ENCODE results near the gene AQP2.

AQP2 gene

GRCh38 chr12:49953151-49953550 lies 2.6 kb downstream of the AQP2 start:
- Histone ChIP-seq H3K36me3 (ENCODE audit: insufficient read depth, low read depth, low read length) (no peaks in the 10 kb centered on the region), H3K9me3 (ENCODE audit: insufficient read depth, low read depth, low read length) (no peaks in the 10 kb centered on the region), H3K9ac (ENCODE audit: low read depth, low read length) (no peak overlapping the region), H3K27ac (ENCODE audit: low read length) (no peak overlapping the region), H3K4me1 (ENCODE audit: insufficient read depth, low read length) (no peaks in the 10 kb centered on the region), H3K27me3 (ENCODE audit: insufficient read depth, low read length) (peaks cover 40% of the 10 kb centered on the region), H3K4me3 (ENCODE audit: low read length) (no peak overlapping the region)

GRCh38 chr12:49953961-49954846 lies 3.7 kb downstream of the AQP2 start:
- no peak overlapping the region for H3K9ac ChIP-seq (ENCODE audit: low read depth, low read length)
- H3K27me3 ChIP-seq (ENCODE audit: insufficient read depth, low read length), result peaks cover 50% of the 10 kb centered on the region
- no peaks in the 10 kb centered on the region for H3K9me3 ChIP-seq (ENCODE audit: insufficient read depth, low read depth, low read length)
- no peak overlapping the region for H3K27ac ChIP-seq (ENCODE audit: low read length)
- no peak overlapping the region for H3K4me3 ChIP-seq (ENCODE audit: low read length)
- no peaks in the 10 kb centered on the region for H3K36me3 ChIP-seq (ENCODE audit: insufficient read depth, low read depth, low read length)
- peaks cover 3% of the 10 kb centered on the region for H3K4me1 ChIP-seq (ENCODE audit: insufficient read depth, low read length)

- peaks cover 12% of the 10 kb centered on the region for H3K4me1 ChIP-seq (ENCODE audit: insufficient read depth, low read length)
- H3K36me3 ChIP-seq (ENCODE audit: insufficient read depth, low read depth, low read length), result no peaks in the 10 kb centered on the region
- H3K27me3 ChIP-seq (ENCODE audit: insufficient read depth, low read length), result peaks cover 60% of the 10 kb centered on the region
- no peaks in the 10 kb centered on the region for H3K9me3 ChIP-seq (ENCODE audit: insufficient read depth, low read depth, low read length)
- H3K4me3 ChIP-seq (ENCODE audit: low read length), result no peak overlapping the region; the same call in 1 of the 2 replicates
- no peak overlapping the region for H3K9ac ChIP-seq (ENCODE audit: low read depth, low read length)
- H3K27ac ChIP-seq (ENCODE audit: low read length), result no peak overlapping the region
These were observed 4.6 kb downstream of the AQP2 start for GRCh38 chr12:49954863-49955830.

GRCh38 chr12:49955899-49956662 lies 5.5 kb downstream of the AQP2 start:
- no peaks in the 10 kb centered on the region for H3K36me3 ChIP-seq (ENCODE audit: insufficient read depth, low read depth, low read length)
- no peak overlapping the region for H3K4me3 ChIP-seq (ENCODE audit: low read length)
- H3K27ac ChIP-seq (ENCODE audit: low read length), result no peak overlapping the region
- no peak overlapping the region for H3K9ac ChIP-seq (ENCODE audit: low read depth, low read length)
- peaks cover 69% of the 10 kb centered on the region for H3K27me3 ChIP-seq (ENCODE audit: insufficient read depth, low read length)
- H3K4me1 ChIP-seq (ENCODE audit: insufficient read depth, low read length), result peaks cover 18% of the 10 kb centered on the region
- H3K9me3 ChIP-seq (ENCODE audit: insufficient read depth, low read depth, low read length), result no peaks in the 10 kb centered on the region

DNA sequence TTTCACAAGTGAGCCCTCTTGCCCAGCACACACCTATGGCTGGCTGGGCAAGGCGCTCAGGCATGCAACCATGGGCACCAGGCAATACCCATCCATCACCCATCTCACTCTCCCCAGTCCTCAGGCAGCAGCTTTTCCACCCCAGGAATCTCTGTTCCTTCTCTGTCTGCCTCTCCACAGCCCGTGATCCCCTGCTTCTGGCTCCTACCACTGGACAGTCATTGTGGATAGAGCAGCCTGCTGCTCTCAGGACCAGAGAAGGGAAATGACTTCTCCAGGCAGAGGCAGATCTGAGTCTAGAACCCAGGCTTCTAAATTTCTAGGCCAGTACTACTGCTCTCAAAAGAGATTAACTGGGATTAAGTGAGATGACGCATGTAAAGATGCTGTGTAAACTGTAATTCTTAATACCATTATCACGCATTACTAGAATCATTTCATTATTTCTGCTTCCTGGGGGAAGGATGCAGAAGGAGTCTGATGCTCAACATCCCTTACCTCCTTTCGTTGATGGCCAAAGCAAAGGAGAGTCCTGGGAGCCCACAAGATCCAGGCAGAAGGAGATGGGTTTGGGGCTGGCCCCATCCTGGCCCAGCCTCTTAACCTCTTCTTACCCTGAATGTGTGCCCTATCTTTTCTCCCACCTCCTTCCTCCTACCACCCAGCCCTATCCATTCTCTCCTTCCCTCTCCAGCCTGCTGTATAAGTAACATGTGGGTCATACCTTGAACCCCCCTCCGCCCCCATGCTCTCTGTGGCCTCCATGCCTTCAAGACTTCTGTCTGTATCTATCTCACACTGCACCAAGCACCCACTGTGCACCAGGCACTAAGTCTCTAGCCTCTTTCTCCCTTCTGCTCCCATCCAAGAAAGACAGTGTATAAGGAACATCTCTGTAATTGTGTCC lies 6.4 kb downstream of the AQP2 start:
- no peaks in the 10 kb centered on the region for H3K9me3 ChIP-seq (ENCODE audit: insufficient read depth, low read depth, low read length)
- no peak overlapping the region for H3K27ac ChIP-seq (ENCODE audit: low read length)
- H3K4me3 ChIP-seq (ENCODE audit: low read length), result no peak overlapping the region
- H3K36me3 ChIP-seq (ENCODE audit: insufficient read depth, low read depth, low read length), result no peaks in the 10 kb centered on the region
- H3K4me1 ChIP-seq (ENCODE audit: insufficient read depth, low read length), result peaks cover 18% of the 10 kb centered on the region
- H3K9ac ChIP-seq (ENCODE audit: low read depth, low read length), result no peak overlapping the region
- H3K27me3 ChIP-seq (ENCODE audit: insufficient read depth, low read length), result peaks cover 75% of the 10 kb centered on the region

GRCh38 chr12:49957570-49957967 lies 7.0 kb downstream of the AQP2 start:
- Histone ChIP-seq H3K4me1 (ENCODE audit: insufficient read depth, low read length) (peaks cover 18% of the 10 kb centered on the region), H3K9ac (ENCODE audit: low read depth, low read length) (no peak overlapping the region), H3K4me3 (ENCODE audit: low read length) (no peak overlapping the region), H3K27me3 (ENCODE audit: insufficient read depth, low read length) (peaks cover 81% of the 10 kb centered on the region), H3K27ac (ENCODE audit: low read length) (no peak overlapping the region), H3K36me3 (ENCODE audit: insufficient read depth, low read depth, low read length) (no peaks in the 10 kb centered on the region), H3K9me3 (ENCODE audit: insufficient read depth, low read depth, low read length) (no peaks in the 10 kb centered on the region)

DNA sequence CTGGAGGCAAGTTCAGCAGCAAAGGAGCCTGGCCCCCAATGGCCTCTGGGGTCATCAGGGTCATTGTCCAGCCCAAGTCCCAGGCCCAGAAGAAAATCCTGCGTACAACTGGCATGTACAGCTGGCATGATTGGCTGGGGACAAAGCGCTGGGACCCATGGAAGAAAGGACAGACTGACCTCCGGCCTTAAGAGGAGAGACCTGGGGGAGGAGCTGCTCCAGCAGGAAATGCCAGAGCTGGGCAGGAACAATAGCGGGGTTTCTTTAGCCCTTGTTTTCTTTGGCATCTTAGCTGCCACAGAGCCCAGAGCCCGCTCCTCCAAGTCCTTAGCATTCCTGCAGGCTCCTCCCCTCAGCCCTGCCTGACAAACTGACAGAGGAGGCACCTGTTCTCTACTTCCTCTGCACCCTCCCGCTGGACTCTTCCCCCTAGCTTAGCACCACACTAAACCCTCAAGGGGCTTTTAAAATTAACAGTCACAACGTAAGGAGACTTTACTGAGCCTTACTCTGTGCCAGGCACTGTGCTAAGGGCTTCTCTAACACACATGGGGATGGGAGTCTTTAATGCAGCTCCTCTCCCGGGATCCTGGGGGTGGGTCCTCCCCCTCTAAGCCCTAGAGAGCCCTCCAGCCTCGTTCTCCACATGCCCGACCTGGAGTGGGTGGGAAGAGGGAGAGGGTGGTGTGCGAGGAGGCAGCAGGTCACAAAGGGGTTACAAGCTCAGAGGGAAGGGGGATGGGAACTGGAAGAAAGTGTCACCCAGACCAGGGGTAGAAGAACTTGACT lies 9.3 kb downstream of the AQP2 start:
- no peak overlapping the region for H3K27ac ChIP-seq (ENCODE audit: low read length)
- no peaks in the 10 kb centered on the region for H3K36me3 ChIP-seq (ENCODE audit: insufficient read depth, low read depth, low read length)
- H3K4me3 ChIP-seq (ENCODE audit: low read length), result peak overlapping the region; percentile 58; the same call in 1 of the 2 replicates
- H3K27me3 ChIP-seq (ENCODE audit: insufficient read depth, low read length), result peaks cover 97% of the 10 kb centered on the region
- no peak overlapping the region; the same call in 1 of the 2 replicates for H3K9ac ChIP-seq (ENCODE audit: low read depth, low read length)
- H3K4me1 ChIP-seq (ENCODE audit: insufficient read depth, low read length), result peaks cover 18% of the 10 kb centered on the region
- no peaks in the 10 kb centered on the region for H3K9me3 ChIP-seq (ENCODE audit: insufficient read depth, low read depth, low read length)

- Histone ChIP-seq H3K4me3 (ENCODE audit: low read length) (peak overlapping the region; percentile 58; the same call in 1 of the 2 replicates), H3K27ac (ENCODE audit: low read length) (no peak overlapping the region), H3K36me3 (ENCODE audit: insufficient read depth, low read depth, low read length) (no peaks in the 10 kb centered on the region), H3K9ac (ENCODE audit: low read depth, low read length) (no peak overlapping the region), H3K4me1 (ENCODE audit: insufficient read depth, low read length) (peaks cover 18% of the 10 kb centered on the region), H3K9me3 (ENCODE audit: insufficient read depth, low read depth, low read length) (no peaks in the 10 kb centered on the region), H3K27me3 (ENCODE audit: insufficient read depth, low read length) (peaks cover 97% of the 10 kb centered on the region)
These were observed 10.1 kb downstream of the AQP2 start for GRCh38 chr12:49960474-49961110.

DNA sequence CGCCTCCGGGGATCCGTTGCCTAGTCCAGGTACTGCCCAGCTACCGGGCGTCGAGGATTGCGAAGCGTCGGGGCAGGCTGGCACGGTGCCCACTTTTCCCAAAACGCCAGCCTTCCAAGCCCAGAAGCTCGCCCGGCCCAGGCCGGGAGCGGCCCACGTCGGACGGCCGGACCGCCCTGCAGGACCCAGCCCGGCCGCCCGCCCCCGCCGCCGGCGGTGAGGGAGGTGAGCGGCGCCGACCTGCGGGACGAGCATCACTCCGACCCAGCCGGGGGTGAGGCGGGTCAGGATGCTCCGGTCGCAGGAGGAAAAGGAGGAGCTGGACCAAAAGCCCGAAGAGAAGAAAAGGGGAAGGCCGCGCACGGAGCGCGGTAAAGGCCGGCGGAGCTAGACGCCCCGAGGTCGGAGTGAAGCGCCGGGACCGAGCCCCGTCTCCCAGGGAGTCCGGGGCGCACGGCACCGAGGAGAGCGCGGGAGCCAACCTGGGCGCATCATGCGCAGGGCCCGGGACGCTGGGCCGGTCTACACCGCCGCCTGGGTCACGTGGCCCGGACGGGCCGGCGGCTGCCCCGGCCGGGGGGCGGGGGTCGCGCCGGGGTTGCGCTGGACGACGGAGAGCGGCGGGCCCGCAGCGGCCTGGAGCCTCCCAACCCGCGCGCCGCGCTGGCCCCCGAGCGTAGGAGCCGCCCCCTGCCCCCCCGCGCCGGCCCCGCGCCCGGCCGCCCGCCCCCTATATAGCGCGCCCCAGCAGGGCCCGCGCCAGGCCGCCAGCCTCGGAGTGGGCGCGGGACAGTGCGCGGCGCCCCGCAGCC lies 10.8 kb downstream of the AQP2 start, which contains the start of gene AQP5:
Gene AQP5, plus strand, starts transcription at position 762 of the 812 bp plus-strand sequence. CDS start 146 bp downstream, outside the sequence.
- H3K36me3 ChIP-seq (ENCODE audit: insufficient read depth, low read depth, low read length), result no peaks in the 10 kb centered on the region
- H3K9ac ChIP-seq (ENCODE audit: low read depth, low read length), result no peak within 1 kb of the TSS
- peaks cover 18% of the 10 kb centered on the region for H3K4me1 ChIP-seq (ENCODE audit: insufficient read depth, low read length)
- H3K4me3 ChIP-seq (ENCODE audit: low read length), result peak within 1 kb of the TSS; percentile 58; the same call in 1 of the 2 replicates
- H3K9me3 ChIP-seq (ENCODE audit: insufficient read depth, low read depth, low read length), result no peaks in the 10 kb centered on the region
- H3K27ac ChIP-seq (ENCODE audit: low read length), result no peak within 1 kb of the TSS
- H3K27me3 ChIP-seq (ENCODE audit: insufficient read depth, low read length), result peaks cover 97% of the 10 kb centered on the region

Measured in iPS-20b (cell line).